ENCODE results near the gene KRT9. TPM values are rescaled to one million over a fixed set of nuclear protein-coding genes. Genes with fewer than 3 reads are reported as not detected.

Gene KRT9
- total RNA-seq, 1 experiment from 2014 or later = 0.15 TPM

DNA sequence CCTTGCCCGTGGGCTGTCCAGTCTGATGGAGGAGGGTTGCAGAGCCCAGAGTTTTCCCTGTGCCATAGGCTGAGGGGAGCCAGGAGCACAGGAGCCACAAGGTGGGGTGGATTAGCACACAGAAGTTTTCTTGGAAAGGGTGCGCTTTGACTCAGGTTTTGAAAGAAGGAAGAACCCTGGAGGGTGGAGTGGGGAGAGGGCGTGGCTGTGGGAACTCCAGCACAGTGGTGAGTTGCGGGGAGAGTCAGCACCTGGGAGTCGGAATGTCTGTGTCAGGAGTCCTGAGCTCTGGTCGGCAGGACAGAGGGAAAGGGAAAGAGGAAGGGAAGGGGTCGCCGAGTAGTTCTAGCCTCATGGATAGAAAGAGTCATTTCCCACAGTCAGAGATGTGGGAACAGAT, 23.7 kb upstream of the KRT9 start:
- no peak for ATAC-seq
- intact Hi-C loops (cut with micrococcal nuclease) = no loop called here
- TF ChIP-seq, protein P1, sequence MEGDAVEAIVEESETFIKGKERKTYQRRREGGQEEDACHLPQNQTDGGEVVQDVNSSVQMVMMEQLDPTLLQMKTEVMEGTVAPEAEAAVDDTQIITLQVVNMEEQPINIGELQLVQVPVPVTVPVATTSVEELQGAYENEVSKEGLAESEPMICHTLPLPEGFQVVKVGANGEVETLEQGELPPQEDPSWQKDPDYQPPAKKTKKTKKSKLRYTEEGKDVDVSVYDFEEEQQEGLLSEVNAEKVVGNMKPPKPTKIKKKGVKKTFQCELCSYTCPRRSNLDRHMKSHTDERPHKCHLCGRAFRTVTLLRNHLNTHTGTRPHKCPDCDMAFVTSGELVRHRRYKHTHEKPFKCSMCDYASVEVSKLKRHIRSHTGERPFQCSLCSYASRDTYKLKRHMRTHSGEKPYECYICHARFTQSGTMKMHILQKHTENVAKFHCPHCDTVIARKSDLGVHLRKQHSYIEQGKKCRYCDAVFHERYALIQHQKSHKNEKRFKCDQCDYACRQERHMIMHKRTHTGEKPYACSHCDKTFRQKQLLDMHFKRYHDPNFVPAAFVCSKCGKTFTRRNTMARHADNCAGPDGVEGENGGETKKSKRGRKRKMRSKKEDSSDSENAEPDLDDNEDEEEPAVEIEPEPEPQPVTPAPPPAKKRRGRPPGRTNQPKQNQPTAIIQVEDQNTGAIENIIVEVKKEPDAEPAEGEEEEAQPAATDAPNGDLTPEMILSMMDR (IDR thresholded peaks at IDR 0.05 in 2 of 3, conservative IDR thresholded peaks at IDR 0.05 in 1 of 3; ENCODE audit: borderline replicate concordance in 1 of 3, insufficient read depth in 1 of 3, low read depth in 2 of 3, low read length in 2 of 3) = no peak
- no peak for TF ChIP-seq SP1 (IDR thresholded peaks at IDR 0.05; ENCODE audit: low read depth)
- no peak overlapping the region for H3K4me3 ChIP-seq (replicated peaks in 1 of 2; ENCODE audit: low read depth in 1 of 2, low read length in 2 of 2)
- CTCF ChIA-PET = interaction anchor here (1.6 kb wide), 1 partner anchor 53 kb away, joined by 7 read pairs; no protein-coding TSS in a partner anchor
- no peaks in the 10 kb centered on the region for H4K20me1 ChIP-seq (ENCODE audit: insufficient read depth)
- no peaks in the 10 kb centered on the region for H3K79me2 ChIP-seq (ENCODE audit: insufficient read depth, low read length)
- H3K9me3 ChIP-seq (ENCODE audit: control insufficient read depth in 1 of 2, insufficient read depth in 1 of 2, low read depth in 1 of 2, low read length in 2 of 2) = no peaks in the 10 kb centered on the region
- POLR2A ChIA-PET = no interaction called here
- no peaks in the 10 kb centered on the region for H3K27me3 ChIP-seq (ENCODE audit: insufficient read depth, low read length)
- BruUV-seq (replicated peaks) = no TSS peak
- H3K4me1 ChIP-seq (ENCODE audit: control insufficient read depth in 1 of 2, insufficient read depth in 2 of 2, low read length in 2 of 2) = no peaks in the 10 kb centered on the region
- no peak overlapping the region for H3K27ac ChIP-seq (ENCODE audit: low read depth, low read length)
- DNase-seq (ENCODE audit: low read depth, low spot score) = no peak
- no peaks in the 10 kb centered on the region for H3K9me2 ChIP-seq (ENCODE audit: insufficient read depth)
- no peak overlapping the region for H2AFZ ChIP-seq (ENCODE audit: low read depth, low read length, poor library complexity, severe bottlenecking)
- no peak overlapping the region for H3K4me2 ChIP-seq (ENCODE audit: low read length)
- no peaks in the 10 kb centered on the region for H3K36me3 ChIP-seq (ENCODE audit: control insufficient read depth in 1 of 2, insufficient read depth in 2 of 2, low read length in 2 of 2)
- no peak overlapping the region for H3K9ac ChIP-seq (ENCODE audit: low read length)
- RAD21 ChIA-PET (ENCODE audit: low non-redundant PET in 1 of 2, low total read pairs in 2 of 2, uncharacterized antibody in 2 of 2, unreplicated experiment in 2 of 2) = no interaction called here

DNA sequence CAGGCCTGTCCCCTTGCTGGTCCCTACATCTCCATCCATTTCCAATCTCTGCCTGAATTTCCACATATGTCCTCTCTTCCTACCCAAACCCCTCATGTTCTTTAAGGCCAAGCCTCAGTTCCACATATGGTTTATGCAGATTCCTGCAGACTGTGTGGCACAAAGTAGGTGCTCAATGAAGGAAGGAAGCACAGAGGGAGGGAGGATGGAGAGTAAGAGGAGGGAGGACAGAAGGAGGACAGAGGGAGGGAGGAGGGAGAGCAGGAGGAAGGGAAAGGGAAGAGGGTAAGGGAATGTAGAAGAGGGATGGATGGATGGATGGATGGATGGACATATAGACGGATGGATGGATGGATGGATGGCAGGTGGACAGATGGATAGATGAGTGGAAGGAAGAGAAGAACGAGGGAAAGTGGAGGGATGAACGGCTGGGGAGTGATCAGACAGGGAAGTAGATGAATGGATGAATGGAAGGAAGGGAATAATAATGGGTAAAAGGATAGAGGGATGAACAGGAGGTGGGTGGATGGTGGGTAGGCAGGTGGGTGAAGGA, 22.6 kb upstream of the KRT9 start:
- no peak for ATAC-seq
- Histone ChIP-seq H3K4me3 (replicated peaks in 1 of 2; ENCODE audit: low read depth in 1 of 2, low read length in 2 of 2) (no peak overlapping the region), H3K36me3 (ENCODE audit: control insufficient read depth in 1 of 2, insufficient read depth in 2 of 2, low read length in 2 of 2) (no peaks in the 10 kb centered on the region), H3K27me3 (ENCODE audit: insufficient read depth, low read length) (no peaks in the 10 kb centered on the region), H3K27ac (ENCODE audit: low read depth, low read length) (no peak overlapping the region), H3K4me2 (ENCODE audit: low read length) (no peak overlapping the region), H3K79me2 (ENCODE audit: insufficient read depth, low read length) (no peaks in the 10 kb centered on the region), H3K9me2 (ENCODE audit: insufficient read depth) (no peaks in the 10 kb centered on the region), H4K20me1 (ENCODE audit: insufficient read depth) (no peaks in the 10 kb centered on the region), H3K9me3 (ENCODE audit: control insufficient read depth in 1 of 2, insufficient read depth in 1 of 2, low read depth in 1 of 2, low read length in 2 of 2) (no peaks in the 10 kb centered on the region), H3K4me1 (ENCODE audit: control insufficient read depth in 1 of 2, insufficient read depth in 2 of 2, low read length in 2 of 2) (peaks cover 0 to under 1% of the 10 kb centered on the region in 2 experiments; a peak in 1 of 4 replicates), H2AFZ (ENCODE audit: low read depth, low read length, poor library complexity, severe bottlenecking) (no peak overlapping the region), H3K9ac (ENCODE audit: low read length) (no peak overlapping the region)
- ChIA-PET RAD21 (ENCODE audit: low non-redundant PET in 1 of 2, low total read pairs in 2 of 2, uncharacterized antibody in 2 of 2, unreplicated experiment in 2 of 2) (no interaction called here), POLR2A (no interaction called here), CTCF (interaction anchor here (1.6 kb wide), 1 partner anchor 54 kb away, joined by 7 read pairs; no protein-coding TSS in a partner anchor)
- DNase-seq (ENCODE audit: low read depth, low spot score) = no peak
- intact Hi-C loops (cut with micrococcal nuclease) = loop anchor here (5.0 kb wide), 1 partner anchor 53 kb away; no protein-coding TSS in a partner anchor
- TF ChIP-seq ZNF274 (IDR thresholded peaks at IDR 0.05; ENCODE audit: low read depth, low read length) = no peak
- TF ChIP-seq SIN3A (IDR thresholded peaks at IDR 0.05; ENCODE audit: low read depth) = no peak
- TF ChIP-seq FOSL1 (IDR thresholded peaks at IDR 0.05; ENCODE audit: low read depth) = no peak
- TF ChIP-seq, protein P2, sequence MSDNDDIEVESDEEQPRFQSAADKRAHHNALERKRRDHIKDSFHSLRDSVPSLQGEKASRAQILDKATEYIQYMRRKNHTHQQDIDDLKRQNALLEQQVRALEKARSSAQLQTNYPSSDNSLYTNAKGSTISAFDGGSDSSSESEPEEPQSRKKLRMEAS (IDR thresholded peaks at IDR 0.05) = no peak
- TF ChIP-seq SP1 (IDR thresholded peaks at IDR 0.05; ENCODE audit: low read depth) = no peak
- no peak for TF ChIP-seq ELF1 (IDR thresholded peaks at IDR 0.05; ENCODE audit: borderline replicate concordance, low read depth)
- no peak for TF ChIP-seq ZFX (IDR thresholded peaks at IDR 0.05)
- TF ChIP-seq TCF7L2 (IDR thresholded peaks at IDR 0.05; ENCODE audit: borderline replicate concordance, extremely low read depth, insufficient read depth, insufficient read length) = no peak
- TF ChIP-seq POLR2A (IDR thresholded peaks at IDR 0.05; ENCODE audit: borderline replicate concordance, extremely low read depth, insufficient read depth, insufficient read length) = no peak
- no peak for TF ChIP-seq RAD21 (IDR thresholded peaks at IDR 0.05; ENCODE audit: low read depth)
- TF ChIP-seq CEBPB (IDR thresholded peaks at IDR 0.05; ENCODE audit: low read depth) = no peak
- TF ChIP-seq JUND (IDR thresholded peaks at IDR 0.05) = no peak
- BruUV-seq (replicated peaks) = no TSS peak
